ENCODE results near the gene ZNF527. TPM values are rescaled to one million over a fixed set of nuclear protein-coding genes. Genes with fewer than 3 reads are reported as not detected.

ZNF527 gene
- total and polyA plus RNA-seq, 7 experiments from 2014 or later = 5.6 to 13.6 (median 11.9) TPM

DNA sequence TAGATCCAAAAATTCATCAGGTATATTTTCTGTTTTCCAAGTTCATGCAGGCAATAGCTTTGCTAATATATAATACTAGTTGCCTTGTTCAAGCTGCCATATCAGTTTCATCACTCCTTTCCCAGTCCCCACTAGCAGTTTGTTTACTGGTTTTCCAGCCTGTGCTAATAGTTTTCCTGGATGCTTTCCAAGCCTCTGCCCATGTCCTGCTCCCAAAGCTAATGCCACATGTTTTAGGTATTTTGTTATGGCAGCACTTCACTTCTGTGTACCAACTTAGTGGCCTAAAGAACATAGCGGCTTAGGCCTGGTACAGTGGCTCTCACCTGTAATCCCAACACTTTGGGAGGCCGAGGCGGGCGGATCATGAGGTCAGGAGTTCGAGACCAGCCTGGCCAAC is 28.1 kb upstream of the ZNF527 start:
- ATAC-seq = no peak
- peaks cover 13 to 81% (median 75%) of the 10 kb centered on the region in 5 donors for H3K36me3 Mint-ChIP-seq
- intact Hi-C loops (cut with micrococcal nuclease) = no loop called here
- ChIA-PET CTCF (no interaction called here), POLR2A (interaction anchor here (0.5 kb wide), 1 partner anchor 171 kb away, joined by 3 read pairs; the partner anchor contains the start of gene ZNF585A)
- H3K27ac Mint-ChIP-seq = no peak overlapping the region
- H3K9me3 Mint-ChIP-seq = peaks cover 0 to 69% (median 12%) of the 10 kb centered on the region in 11 donors
- Histone ChIP-seq H3K9me3 (ENCODE audit: control insufficient read depth in 2 of 3, low read length in 3 of 3) (peaks cover 0 to 9% (median 3%) of the 10 kb centered on the region in 3 experiments), H3K4me1 (ENCODE audit: control insufficient read depth in 2 of 2, insufficient read depth in 2 of 2, low read length in 2 of 2) (no peaks in the 10 kb centered on the region), H3K27me3 (ENCODE audit: control insufficient read depth in 2 of 2, insufficient read depth in 2 of 2, low read length in 2 of 2) (no peaks in the 10 kb centered on the region), H3K4me3 (ENCODE audit: low read length) (no peak overlapping the region), H3K36me3 (ENCODE audit: control insufficient read depth in 2 of 3, insufficient read depth in 3 of 3, low read length in 3 of 3) (peaks cover 0 to 55% (median 11%) of the 10 kb centered on the region in 3 experiments), H3K27ac (ENCODE audit: low read depth, low read length) (no peak overlapping the region)
- DNase-seq = no peak
- peaks cover 0 to 19% (median 7%) of the 10 kb centered on the region in 7 donors for H3K4me1 Mint-ChIP-seq
- no peaks in the 10 kb centered on the region for H3K27me3 Mint-ChIP-seq
- H3K4me3 Mint-ChIP-seq = no peak overlapping the region

DNA sequence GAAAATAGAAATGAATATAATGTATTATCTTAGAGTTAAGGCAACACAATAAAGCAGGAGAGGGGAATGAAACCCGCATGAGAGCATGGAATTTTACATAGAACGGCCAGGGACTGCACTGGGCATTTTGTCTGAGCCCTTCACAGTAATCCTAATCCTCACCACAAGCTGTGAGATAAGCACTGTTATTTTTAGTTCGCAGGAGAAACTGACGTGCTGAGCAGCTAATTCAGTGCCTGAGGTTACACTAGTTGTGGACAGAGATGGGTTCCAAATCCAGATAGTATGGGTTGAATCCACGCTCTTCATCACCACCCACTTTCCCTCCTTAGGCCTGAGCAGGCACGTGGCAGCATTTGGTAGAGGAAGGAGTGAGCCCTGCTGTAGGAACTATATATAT is 24.8 kb upstream of the ZNF527 start:
- POLR2A ChIA-PET = no interaction called here
- peaks cover 15 to 84% (median 78%) of the 10 kb centered on the region in 5 donors for H3K36me3 Mint-ChIP-seq
- H3K4me3 Mint-ChIP-seq = no peak overlapping the region
- peaks cover 6 to 69% (median 21%) of the 10 kb centered on the region in 3 experiments for H3K36me3 ChIP-seq (ENCODE audit: control insufficient read depth in 2 of 3, insufficient read depth in 3 of 3, low read length in 3 of 3)
- CTCF ChIA-PET = no interaction called here
- H3K9me3 Mint-ChIP-seq = peaks cover 0 to 56% (median 18%) of the 10 kb centered on the region in 11 donors
- ATAC-seq (no peak), DNase-seq (no peak)
- intact Hi-C loops (cut with micrococcal nuclease) = no loop called here
- H3K27me3 ChIP-seq (ENCODE audit: control insufficient read depth in 2 of 2, insufficient read depth in 2 of 2, low read length in 2 of 2) = no peaks in the 10 kb centered on the region
- H3K4me1 ChIP-seq (ENCODE audit: control insufficient read depth in 2 of 2, insufficient read depth in 2 of 2, low read length in 2 of 2) = no peaks in the 10 kb centered on the region
- no peak overlapping the region for H3K27ac ChIP-seq (ENCODE audit: low read depth, low read length)
- H3K27ac Mint-ChIP-seq = no peak overlapping the region
- H3K4me3 ChIP-seq (ENCODE audit: low read length) = no peak overlapping the region
- no peaks in the 10 kb centered on the region for H3K27me3 Mint-ChIP-seq
- H3K4me1 Mint-ChIP-seq = peaks cover 0 to 7% (median 0%) of the 10 kb centered on the region in 7 donors
- H3K9me3 ChIP-seq (ENCODE audit: control insufficient read depth in 2 of 3, low read length in 3 of 3) = peaks cover 0 to 6% (median 0%) of the 10 kb centered on the region in 3 experiments

DNA sequence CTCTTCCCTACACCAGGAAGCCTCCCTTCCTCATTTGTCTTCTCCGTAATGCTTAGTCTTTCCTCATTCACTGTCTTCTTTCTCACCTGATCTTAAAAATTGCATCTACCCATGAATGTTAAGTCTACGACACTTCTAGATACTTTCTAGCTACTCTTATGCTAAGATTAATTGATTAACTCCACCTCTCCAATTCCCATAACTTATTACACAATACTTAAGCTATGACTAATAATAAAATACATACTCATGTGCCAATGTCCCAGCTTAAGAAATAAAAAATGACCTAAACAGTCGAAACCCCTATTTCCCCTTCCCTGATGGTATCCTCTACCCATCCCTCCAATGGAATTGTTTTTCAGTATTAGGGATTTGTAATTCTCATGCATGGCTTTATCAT is 22.8 kb upstream of the ZNF527 start:
- H3K9me3 Mint-ChIP-seq = peaks cover 0 to 68% (median 20%) of the 10 kb centered on the region in 11 donors
- no peaks in the 10 kb centered on the region for H3K4me1 ChIP-seq (ENCODE audit: control insufficient read depth in 2 of 2, insufficient read depth in 2 of 2, low read length in 2 of 2)
- no peak overlapping the region for H3K4me3 Mint-ChIP-seq
- no peak overlapping the region for H3K27ac Mint-ChIP-seq
- peaks cover 24 to 89% (median 86%) of the 10 kb centered on the region in 5 donors for H3K36me3 Mint-ChIP-seq
- DNase-seq = no peak
- H3K4me3 ChIP-seq (ENCODE audit: low read length) = no peak overlapping the region
- H3K4me1 Mint-ChIP-seq = peaks cover 0 to 2% (median 0%) of the 10 kb centered on the region in 7 donors
- H3K27ac ChIP-seq (ENCODE audit: low read depth, low read length) = no peak overlapping the region
- intact Hi-C loops (cut with micrococcal nuclease) = no loop called here
- peaks cover 6 to 61% (median 21%) of the 10 kb centered on the region in 3 experiments for H3K36me3 ChIP-seq (ENCODE audit: control insufficient read depth in 2 of 3, insufficient read depth in 3 of 3, low read length in 3 of 3)
- ChIA-PET CTCF (interaction anchor here (0.8 kb wide), 1 partner anchor 381 kb away, joined by 3 read pairs; no protein-coding TSS in a partner anchor), POLR2A (interaction anchor here (0.5 to 1.0 kb wide), 2 partner anchors 14 to 24 kb away, joined by 3 read pairs; a partner anchor contains a TSS)
- no peaks in the 10 kb centered on the region for H3K27me3 ChIP-seq (ENCODE audit: control insufficient read depth in 2 of 2, insufficient read depth in 2 of 2, low read length in 2 of 2)
- H3K9me3 ChIP-seq (ENCODE audit: control insufficient read depth in 2 of 3, low read length in 3 of 3) = no peaks in the 10 kb centered on the region
- ATAC-seq = no peak
- no peaks in the 10 kb centered on the region for H3K27me3 Mint-ChIP-seq

DNA sequence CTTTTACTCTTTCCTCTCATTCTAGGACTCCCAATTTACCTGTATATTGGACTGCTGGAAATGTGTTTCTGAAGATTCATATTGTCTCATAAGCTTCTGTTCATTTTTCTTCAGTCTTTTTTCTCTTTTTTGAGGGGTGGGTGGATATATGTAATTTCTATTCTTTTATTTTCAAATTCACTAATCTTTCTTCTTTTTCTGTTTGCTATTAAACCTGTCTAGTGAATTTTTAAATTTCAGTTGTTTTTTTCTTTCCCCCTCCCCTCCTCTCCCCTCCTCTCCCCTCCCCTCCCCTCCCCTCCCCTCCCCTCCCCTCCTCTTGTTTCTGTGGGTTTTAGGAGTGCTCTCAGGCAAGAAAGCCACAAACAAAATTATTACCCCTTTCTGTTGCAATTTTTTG is 16.9 kb upstream of the ZNF527 start:
- Mint-ChIP-seq H3K27ac (no peak overlapping the region), H3K4me1 (peaks cover 0 to 7% (median 4%) of the 10 kb centered on the region in 7 donors), H3K4me3 (no peak overlapping the region), H3K27me3 (no peaks in the 10 kb centered on the region), H3K36me3 (peaks cover 49 to 91% (median 84%) of the 10 kb centered on the region in 5 donors), H3K9me3 (peaks cover 11 to 85% (median 43%) of the 10 kb centered on the region in 11 donors)
- Histone ChIP-seq H3K27me3 (ENCODE audit: control insufficient read depth in 2 of 2, insufficient read depth in 2 of 2, low read length in 2 of 2) (no peaks in the 10 kb centered on the region), H3K4me1 (ENCODE audit: control insufficient read depth in 2 of 2, insufficient read depth in 2 of 2, low read length in 2 of 2) (no peaks in the 10 kb centered on the region), H3K27ac (ENCODE audit: low read depth, low read length) (no peak overlapping the region), H3K4me3 (ENCODE audit: low read length) (no peak overlapping the region), H3K9me3 (ENCODE audit: control insufficient read depth in 2 of 3, low read length in 3 of 3) (peaks cover 0 to 13% (median 8%) of the 10 kb centered on the region in 3 experiments), H3K36me3 (ENCODE audit: control insufficient read depth in 2 of 3, insufficient read depth in 3 of 3, low read length in 3 of 3) (peaks cover 5 to 57% (median 22%) of the 10 kb centered on the region in 3 experiments)
- ChIA-PET POLR2A (no interaction called here), CTCF (no interaction called here)
- DNase-seq = no peak
- intact Hi-C loops (cut with micrococcal nuclease) = no loop called here
- no peak for ATAC-seq

DNA sequence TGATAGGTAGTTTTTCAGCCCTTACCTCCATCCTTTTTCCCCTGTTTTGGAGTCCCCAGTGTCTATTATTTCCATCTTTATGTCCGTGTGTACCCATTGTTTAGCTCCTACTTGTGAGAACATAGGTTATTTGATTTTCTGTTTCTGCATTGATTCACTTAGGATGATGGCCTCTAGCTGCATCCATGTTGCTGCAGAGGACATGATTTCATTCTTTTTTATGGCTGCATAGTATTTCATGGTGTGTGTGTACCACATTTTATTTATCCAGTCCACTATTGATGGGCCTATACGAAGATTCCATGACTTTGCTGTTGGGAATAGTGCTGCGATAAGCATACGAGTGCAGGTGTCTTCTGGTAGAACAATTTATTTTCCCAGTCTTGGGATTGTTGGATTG is 15.0 kb upstream of the ZNF527 start:
- H3K9me3 Mint-ChIP-seq = peaks cover 11 to 94% (median 50%) of the 10 kb centered on the region in 11 donors
- ChIA-PET POLR2A (no interaction called here), CTCF (no interaction called here)
- Histone ChIP-seq H3K27me3 (ENCODE audit: control insufficient read depth in 2 of 2, insufficient read depth in 2 of 2, low read length in 2 of 2) (no peaks in the 10 kb centered on the region), H3K36me3 (ENCODE audit: control insufficient read depth in 2 of 3, insufficient read depth in 3 of 3, low read length in 3 of 3) (peaks cover 5 to 67% (median 17%) of the 10 kb centered on the region in 3 experiments), H3K27ac (ENCODE audit: low read depth, low read length) (no peak overlapping the region), H3K4me3 (ENCODE audit: low read length) (no peak overlapping the region), H3K4me1 (ENCODE audit: control insufficient read depth in 2 of 2, insufficient read depth in 2 of 2, low read length in 2 of 2) (no peaks in the 10 kb centered on the region), H3K9me3 (ENCODE audit: control insufficient read depth in 2 of 3, low read length in 3 of 3) (peaks cover 0 to 13% (median 8%) of the 10 kb centered on the region in 3 experiments)
- DNase-seq = no peak
- H3K4me3 Mint-ChIP-seq = no peak overlapping the region
- peaks cover 0 to 7% (median 4%) of the 10 kb centered on the region in 7 donors for H3K4me1 Mint-ChIP-seq
- H3K27ac Mint-ChIP-seq = no peak overlapping the region
- H3K27me3 Mint-ChIP-seq = no peaks in the 10 kb centered on the region
- ATAC-seq = no peak
- peaks cover 55 to 95% (median 88%) of the 10 kb centered on the region in 5 donors for H3K36me3 Mint-ChIP-seq
- intact Hi-C loops (cut with micrococcal nuclease) = no loop called here

DNA sequence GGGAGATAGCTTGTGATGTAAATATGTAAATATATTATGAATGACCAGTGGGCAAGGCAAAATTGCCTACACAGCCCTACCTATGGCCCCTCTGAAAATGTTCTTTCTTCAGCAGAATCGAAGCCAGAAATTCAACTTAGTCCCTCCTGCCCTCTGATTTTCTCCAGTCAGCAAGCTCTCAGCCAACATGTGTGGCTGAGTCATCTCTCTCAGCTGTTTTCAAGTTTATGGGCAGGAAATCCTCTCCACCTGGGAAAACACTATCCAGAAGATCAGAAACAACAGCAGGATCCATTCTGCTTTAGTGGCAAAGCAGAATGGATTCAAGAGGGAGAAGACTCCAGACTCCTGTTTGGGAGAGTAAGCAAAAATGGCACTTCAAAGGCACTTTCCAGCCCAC is 8.9 kb upstream of the ZNF527 start:
- peaks cover 48 to 78% (median 73%) of the 10 kb centered on the region in 5 donors for H3K36me3 Mint-ChIP-seq
- POLR2A ChIA-PET = no interaction called here

DNA sequence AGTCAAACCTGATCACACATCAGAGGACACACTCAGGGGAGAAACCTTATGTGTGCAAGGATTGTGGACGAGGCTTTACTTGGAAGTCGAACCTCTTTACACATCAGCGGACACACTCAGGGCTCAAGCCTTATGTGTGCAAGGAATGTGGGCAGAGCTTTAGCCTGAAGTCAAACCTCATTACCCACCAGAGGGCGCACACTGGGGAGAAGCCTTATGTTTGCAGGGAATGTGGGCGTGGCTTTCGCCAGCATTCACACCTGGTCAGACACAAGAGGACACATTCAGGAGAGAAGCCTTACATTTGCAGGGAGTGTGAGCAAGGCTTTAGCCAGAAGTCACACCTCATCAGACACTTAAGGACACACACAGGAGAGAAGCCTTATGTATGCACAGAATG is 8.2 kb upstream of the ZNF527 start:
- Histone ChIP-seq H3K9me3 (ENCODE audit: control insufficient read depth in 2 of 3, low read length in 3 of 3) (peaks cover 0 to 40% (median 15%) of the 10 kb centered on the region in 3 experiments), H3K27me3 (ENCODE audit: control insufficient read depth in 2 of 2, insufficient read depth in 2 of 2, low read length in 2 of 2) (no peaks in the 10 kb centered on the region), H3K36me3 (ENCODE audit: control insufficient read depth in 2 of 3, insufficient read depth in 3 of 3, low read length in 3 of 3) (peaks cover 11 to 65% (median 13%) of the 10 kb centered on the region in 3 experiments), H3K27ac (ENCODE audit: low read depth, low read length) (no peak overlapping the region), H3K4me3 (ENCODE audit: low read length) (no peak overlapping the region), H3K4me1 (ENCODE audit: control insufficient read depth in 2 of 2, insufficient read depth in 2 of 2, low read length in 2 of 2) (no peaks in the 10 kb centered on the region)
- no peak for ATAC-seq
- intact Hi-C loops (cut with micrococcal nuclease) = no loop called here
- no peak overlapping the region for H3K27ac Mint-ChIP-seq
- no peaks in the 10 kb centered on the region for H3K27me3 Mint-ChIP-seq
- peaks cover 42 to 71% (median 66%) of the 10 kb centered on the region in 5 donors for H3K36me3 Mint-ChIP-seq
- ChIA-PET POLR2A (no interaction called here), CTCF (no interaction called here)
- DNase-seq = no peak
- no peak overlapping the region for H3K4me3 Mint-ChIP-seq
- no peaks in the 10 kb centered on the region for H3K4me1 Mint-ChIP-seq
- H3K9me3 Mint-ChIP-seq = peaks cover 11 to 84% (median 53%) of the 10 kb centered on the region in 11 donors

More for the DNA sequence above, 8.9 kb upstream of the ZNF527 start:
- CTCF ChIA-PET = no interaction called here
- H3K27ac Mint-ChIP-seq = no peak overlapping the region
- no peak for DNase-seq
- Histone ChIP-seq H3K4me3 (ENCODE audit: low read length) (no peak overlapping the region), H3K9me3 (ENCODE audit: control insufficient read depth in 2 of 3, low read length in 3 of 3) (peaks cover 0 to 40% (median 22%) of the 10 kb centered on the region in 3 experiments), H3K36me3 (ENCODE audit: control insufficient read depth in 2 of 3, insufficient read depth in 3 of 3, low read length in 3 of 3) (peaks cover 11 to 72% (median 20%) of the 10 kb centered on the region in 3 experiments), H3K27ac (ENCODE audit: low read depth, low read length) (no peak overlapping the region), H3K4me1 (ENCODE audit: control insufficient read depth in 2 of 2, insufficient read depth in 2 of 2, low read length in 2 of 2) (no peaks in the 10 kb centered on the region), H3K27me3 (ENCODE audit: control insufficient read depth in 2 of 2, insufficient read depth in 2 of 2, low read length in 2 of 2) (no peaks in the 10 kb centered on the region)
- H3K4me3 Mint-ChIP-seq = no peak overlapping the region
- H3K4me1 Mint-ChIP-seq = peaks cover 0 to 2% (median 0%) of the 10 kb centered on the region in 7 donors
- no peaks in the 10 kb centered on the region for H3K27me3 Mint-ChIP-seq
- H3K9me3 Mint-ChIP-seq = peaks cover 12 to 91% (median 58%) of the 10 kb centered on the region in 11 donors
- intact Hi-C loops (cut with micrococcal nuclease) = no loop called here
- ATAC-seq = no peak
